Smooth muscle cell (in vitro differentiated cells): ENCODE data around the gene PRSS36. TPM values are rescaled to one million over a fixed set of nuclear protein-coding genes. Genes with fewer than 3 reads are reported as not detected.
"Not testable (repeated sequence)": the region's sequence is repeated elsewhere in the genome, so short reads cannot be mapped to it uniquely, and the experiment has no call there.

Experiments
- DNase-seq: peaks from one replicate; lab custom pipeline; 2025; ENCODE audit not compliant: unreplicated experiment; lab: John Stamatoyannopoulos, UW
- H2AFZ ChIP-seq: fragments of 200-600 bp; sonication (generic); 2 replicates; pipeline ENCODE4 v1.6.0; 2016; ENCODE audit warnings: antibody characterized with exemption, low read depth, mild to moderate bottlenecking
- H3F3A ChIP-seq: fragments of 200-600 bp; sonication (generic); 2 replicates; pipeline ENCODE4 v1.6.0; 2017; ENCODE audit warnings: antibody characterized with exemption, low read depth
- H3K27ac ChIP-seq: fragments of 200-600 bp; sonication (generic); 2 replicates; pipeline ENCODE4 v1.5.1; 2016; ENCODE audit warnings: low read depth, mild to moderate bottlenecking
- H3K27me3 ChIP-seq: fragments of 200-600 bp; sonication (generic); 2 replicates; pipeline ENCODE4 v1.6.1; 2016; ENCODE audit warnings: low read depth, mild to moderate bottlenecking
- H3K36me3 ChIP-seq: fragments of 200-600 bp; sonication (generic); 2 replicates; pipeline ENCODE4 v1.5.1; 2016; ENCODE audit warnings: low read depth
- H3K4me1 ChIP-seq: fragments of 200-600 bp; sonication (generic); 2 replicates; pipeline ENCODE4 v1.5.1; 2016; ENCODE audit warnings: low read depth
- H3K4me2 ChIP-seq: fragments of 200-600 bp; sonication (generic); 2 replicates; pipeline ENCODE4 v1.6.0; 2016; ENCODE audit warnings: mild to moderate bottlenecking
- H3K4me3 ChIP-seq: fragments of 200-600 bp; sonication (generic); 2 replicates; pipeline ENCODE4 v1.5.1; 2016; ENCODE audit warnings: mild to moderate bottlenecking
- H3K79me2 ChIP-seq: fragments of 200-600 bp; sonication (generic); 2 replicates; pipeline ENCODE4 v1.6.0; 2016; ENCODE audit warnings: low read depth, mild to moderate bottlenecking
- H3K9ac ChIP-seq: fragments of 200-600 bp; sonication (generic); 2 replicates; pipeline ENCODE4 v1.6.0; 2016; ENCODE audit warnings: low read depth
- H3K9me3 ChIP-seq: fragments of 200-600 bp; sonication (generic); replicated peaks from 2 replicates; pipeline ENCODE4 v1.5.1; 2016; ENCODE audit warnings: low read depth
- H4K20me1 ChIP-seq: fragments of 200-600 bp; sonication (generic); 2 replicates; pipeline ENCODE4 v1.6.0; 2016; ENCODE audit warnings: low read depth
- CTCF ChIP-seq: fragments of 200-600 bp; sonication (generic); IDR thresholded peaks from 2 replicates; pipeline ENCODE4 v1.5.1; 2017; ENCODE audit warnings: borderline replicate concordance, mild to moderate bottlenecking, antibody characterized with exemption; ENCODE audit not compliant: insufficient read depth, poor library complexity, severe bottlenecking
- WGBS: methylation state at CpG from one replicate; pipeline ENCODE4 v1.1.7; 2016; ENCODE audit warnings: low lambda C conversion rate; 5-methylcytosine and 5-hydroxymethylcytosine counted together
- polyA plus RNA-seq: library from polyadenylated mRNA; unstranded; fragments of >200 nt; fragmentation: Nextera tagmentation; extraction: Ambion mirVana; gene quantifications from 2 replicates; pipeline ENCODE4 v1.2.1, GENCODE V29; 2016
- total RNA-seq: library from RNA; depleted of rRNA; stranded (reverse); fragments of >200 nt; gene quantifications from 2 replicates; pipeline ENCODE4 v1.2.3, GENCODE V29; 2014

PRSS36 gene
- total and polyA plus RNA-seq, 2 experiments from 2014 or later: 0.31 to 1.6 TPM

DNA sequence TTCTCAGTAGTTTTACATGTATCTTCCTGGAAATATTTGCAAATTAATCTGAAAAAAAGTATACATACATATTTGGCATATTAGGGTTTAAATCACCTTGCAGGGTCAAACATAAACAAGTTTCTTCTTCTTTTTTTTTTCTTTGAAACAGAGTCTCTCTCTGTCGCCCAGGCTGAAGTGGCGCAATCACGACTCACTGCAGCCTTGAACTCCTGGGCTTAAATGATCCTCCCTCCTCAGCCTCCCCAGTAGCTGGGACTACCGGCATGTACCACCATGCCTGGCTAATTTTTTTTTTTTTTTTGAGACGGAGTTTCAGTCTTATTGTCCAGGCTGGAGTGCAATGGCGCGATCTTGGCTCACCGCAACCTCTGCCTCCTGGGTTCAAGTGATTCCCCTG is 17.4 kb upstream of the PRSS36 start:
- Histone ChIP-seq H3K9me3 (no peaks in the 10 kb centered on the region), H3K9ac (no peak overlapping the region), H3K27me3 (no peaks in the 10 kb centered on the region), H3K4me2 (no peak overlapping the region), H2AFZ (no peak overlapping the region), H3F3A (no peaks in the 10 kb centered on the region), H4K20me1 (no peaks in the 10 kb centered on the region), H3K27ac (no peak overlapping the region), H3K79me2 (no peaks in the 10 kb centered on the region), H3K36me3 (no peaks in the 10 kb centered on the region), H3K4me1 (peaks cover 6% of the 10 kb centered on the region), H3K4me3 (no peak overlapping the region)
- 92% methylated on average over 8 of the region's 8 CpGs for WGBS
- no peak for TF ChIP-seq CTCF
- DNase-seq: no peak

GRCh38 chr16:31157136-31157535 is 7.3 kb upstream of the PRSS36 start:
- Histone ChIP-seq H3K4me2 (no peak overlapping the region), H4K20me1 (no peaks in the 10 kb centered on the region), H3K36me3 (no peaks in the 10 kb centered on the region), H3K79me2 (no peaks in the 10 kb centered on the region), H3K4me3 (no peak overlapping the region), H3F3A (no peaks in the 10 kb centered on the region), H3K27ac (no peak overlapping the region), H3K27me3 (no peaks in the 10 kb centered on the region), H3K4me1 (no peaks in the 10 kb centered on the region), H3K9me3 (no peaks in the 10 kb centered on the region), H3K9ac (no peak overlapping the region), H2AFZ (no peak overlapping the region)
- TF ChIP-seq CTCF: no peak
- no peak for DNase-seq
- WGBS: 86% methylated on average over 8 of the region's 8 CpGs

GRCh38 chr16:31150976-31151375 is 1.1 kb upstream of the PRSS36 start:
- not testable (repeated sequence) for H3K79me2 ChIP-seq, H3K9me3 ChIP-seq, DNase-seq, H3K4me2 ChIP-seq, H3F3A ChIP-seq, H3K4me3 ChIP-seq, H4K20me1 ChIP-seq, H3K9ac ChIP-seq, H3K27ac ChIP-seq, H3K36me3 ChIP-seq, H2AFZ ChIP-seq, H3K4me1 ChIP-seq
- H3K27me3 ChIP-seq: peaks cover 27% of the 10 kb centered on the region
- WGBS: 87% methylated on average over 6 of the region's 6 CpGs

DNA sequence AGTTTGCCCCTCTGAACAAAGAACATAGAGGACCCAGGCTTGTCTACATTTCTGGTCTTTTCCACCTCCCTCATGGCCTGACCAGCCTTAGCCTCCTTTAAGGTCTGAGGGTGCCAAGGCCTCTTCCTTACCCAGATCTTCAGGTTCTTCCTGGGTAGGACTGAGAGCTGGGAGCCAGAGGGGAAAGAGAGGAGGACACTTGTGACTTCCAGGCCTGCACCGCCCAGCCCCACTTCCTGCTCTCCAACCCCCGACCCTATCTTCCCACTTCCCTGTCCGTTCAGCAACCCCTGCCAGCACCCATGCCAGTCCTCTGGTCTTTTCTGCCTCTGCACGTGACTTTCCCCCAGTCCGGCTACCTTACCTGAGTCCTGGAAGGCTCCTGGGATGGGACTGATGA is 534 bp downstream of the PRSS36 start:
- Histone ChIP-seq H3K27ac (no peak overlapping the region), H3K79me2 (no peaks in the 10 kb centered on the region), H3K4me1 (no peaks in the 10 kb centered on the region), H3K9ac (no peak overlapping the region), H3K4me2 (no peak overlapping the region), H3K9me3 (no peaks in the 10 kb centered on the region), H2AFZ (no peak overlapping the region), H3K36me3 (no peaks in the 10 kb centered on the region), H4K20me1 (no peaks in the 10 kb centered on the region), H3F3A (no peaks in the 10 kb centered on the region), H3K27me3 (peaks cover 27% of the 10 kb centered on the region), H3K4me3 (no peak overlapping the region)
- DNase-seq: no peak
- 85% methylated on average over 5 of the region's 5 CpGs for WGBS
- no peak for TF ChIP-seq CTCF
